Mucosa of stomach (tissue), 1 donor: ENCODE measurements around the gene RAI1.
"Not testable (repeated sequence)": the region's sequence is repeated elsewhere in the genome, so short reads cannot be mapped to it uniquely, and the experiment has no call there.

Source experiments
- H3K27me3 ChIP-seq: one replicate; pipeline ENCODE4 v1.7.0; 2013; ENCODE audit warnings: mild to moderate bottlenecking, low read length; ENCODE audit not compliant: control insufficient read depth, insufficient read depth
- H3K36me3 ChIP-seq: one replicate; pipeline ENCODE4 v1.7.0; 2013; ENCODE audit warnings: low read length; ENCODE audit not compliant: control insufficient read depth, insufficient read depth
- H3K4me1 ChIP-seq: one replicate; pipeline ENCODE4 v1.7.0; 2013; ENCODE audit warnings: mild to moderate bottlenecking, low read length; ENCODE audit not compliant: control insufficient read depth, insufficient read depth
- H3K4me3 ChIP-seq: one replicate; pipeline ENCODE4 v1.7.0; 2013; ENCODE audit warnings: low read length
- H3K9ac ChIP-seq: one replicate; pipeline ENCODE4 v1.7.0; 2013; ENCODE audit warnings: mild to moderate bottlenecking, low read length, moderate library complexity
- H3K9me3 ChIP-seq: one replicate; pipeline ENCODE4 v1.7.0; 2013; ENCODE audit warnings: mild to moderate bottlenecking, low read length, moderate library complexity; ENCODE audit not compliant: control insufficient read depth
- donor health status: Pancreatic carcinoma.

Gene RAI1

GRCh38 chr17:17677299-17678040 lies 3.8 kb upstream of the RAI1 start:
- H3K27me3 ChIP-seq, result peaks cover 7% of the 10 kb centered on the region
- H3K4me3 ChIP-seq, result no peak overlapping the region
- H3K4me1 ChIP-seq, result no peaks in the 10 kb centered on the region
- H3K9me3 ChIP-seq, result no peaks in the 10 kb centered on the region
- H3K9ac ChIP-seq, result no peak overlapping the region
- H3K36me3 ChIP-seq, result no peaks in the 10 kb centered on the region

DNA sequence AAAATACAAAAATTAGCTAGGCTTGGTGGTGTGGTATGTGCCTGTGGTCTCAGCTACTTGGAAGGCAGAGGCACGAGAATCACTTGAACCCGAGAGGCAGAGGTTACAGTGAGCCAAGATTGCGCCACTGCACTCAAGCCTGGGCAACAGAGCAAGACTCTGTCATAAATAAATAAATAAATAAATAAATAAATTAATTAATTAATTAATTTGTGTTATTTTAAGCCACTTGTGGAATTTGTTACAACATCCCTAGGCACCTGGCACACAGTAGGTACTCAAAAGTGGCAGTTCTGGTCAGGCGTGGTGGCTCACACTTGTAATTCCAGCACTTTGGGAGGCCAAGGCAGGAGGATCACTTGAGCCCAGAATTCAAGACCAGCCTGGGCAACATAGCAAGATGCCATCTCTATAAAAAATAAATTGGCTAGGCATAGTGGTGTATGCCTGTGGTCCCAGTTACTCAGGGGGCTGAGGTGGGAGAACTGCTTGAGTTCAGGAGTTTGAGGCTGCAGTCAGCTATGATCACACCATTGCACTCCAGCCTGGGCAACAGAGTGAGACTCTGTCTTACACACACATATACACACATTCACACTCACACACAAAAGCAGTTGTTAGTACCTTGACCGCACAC lies 3.1 kb upstream of the RAI1 start:
- not testable (repeated sequence) for H3K4me3 ChIP-seq, H3K36me3 ChIP-seq, H3K27me3 ChIP-seq, H3K4me1 ChIP-seq, H3K9me3 ChIP-seq, H3K9ac ChIP-seq

- H3K4me3 ChIP-seq, result no peak overlapping the region
- H3K27me3 ChIP-seq, result no peaks in the 10 kb centered on the region
- H3K4me1 ChIP-seq, result peaks cover 12% of the 10 kb centered on the region
- H3K9me3 ChIP-seq, result no peaks in the 10 kb centered on the region
- no peaks in the 10 kb centered on the region for H3K36me3 ChIP-seq
- H3K9ac ChIP-seq, result no peak overlapping the region
These were observed 2.0 kb upstream of the RAI1 start for GRCh38 chr17:17679243-17679642.

DNA sequence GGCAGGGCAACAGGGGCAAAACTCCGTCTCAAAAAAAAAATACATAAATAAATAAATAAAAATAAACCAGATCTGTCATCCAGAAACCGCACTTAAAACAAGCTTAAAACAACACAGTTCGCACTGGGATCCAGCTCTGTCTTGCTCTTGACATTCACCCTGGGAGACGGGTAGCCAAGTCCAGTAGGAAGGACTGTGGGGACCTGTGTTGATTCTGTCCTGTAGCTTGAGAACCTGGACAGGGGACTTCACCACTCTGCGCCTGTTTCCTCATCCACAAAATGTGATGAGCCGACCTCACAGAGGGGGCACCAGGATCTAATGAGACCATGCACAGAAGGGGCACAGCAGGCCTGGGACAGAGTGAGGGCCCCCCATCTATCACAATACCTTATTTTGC lies 1.5 kb upstream of the RAI1 start:
- no peak overlapping the region for H3K4me3 ChIP-seq
- H3K27me3 ChIP-seq, result no peaks in the 10 kb centered on the region
- H3K9ac ChIP-seq, result no peak overlapping the region
- peaks cover 13% of the 10 kb centered on the region for H3K4me1 ChIP-seq
- H3K9me3 ChIP-seq, result no peaks in the 10 kb centered on the region
- no peaks in the 10 kb centered on the region for H3K36me3 ChIP-seq

- no peaks in the 10 kb centered on the region for H3K36me3 ChIP-seq
- peaks cover 22% of the 10 kb centered on the region for H3K4me1 ChIP-seq
- no peaks in the 10 kb centered on the region for H3K27me3 ChIP-seq
- H3K4me3 ChIP-seq, result no peak overlapping the region
- peak overlapping the region; percentile 38 for H3K9ac ChIP-seq
- H3K9me3 ChIP-seq, result no peaks in the 10 kb centered on the region
These were observed 626 bp upstream of the RAI1 start for GRCh38 chr17:17680477-17681186.

DNA sequence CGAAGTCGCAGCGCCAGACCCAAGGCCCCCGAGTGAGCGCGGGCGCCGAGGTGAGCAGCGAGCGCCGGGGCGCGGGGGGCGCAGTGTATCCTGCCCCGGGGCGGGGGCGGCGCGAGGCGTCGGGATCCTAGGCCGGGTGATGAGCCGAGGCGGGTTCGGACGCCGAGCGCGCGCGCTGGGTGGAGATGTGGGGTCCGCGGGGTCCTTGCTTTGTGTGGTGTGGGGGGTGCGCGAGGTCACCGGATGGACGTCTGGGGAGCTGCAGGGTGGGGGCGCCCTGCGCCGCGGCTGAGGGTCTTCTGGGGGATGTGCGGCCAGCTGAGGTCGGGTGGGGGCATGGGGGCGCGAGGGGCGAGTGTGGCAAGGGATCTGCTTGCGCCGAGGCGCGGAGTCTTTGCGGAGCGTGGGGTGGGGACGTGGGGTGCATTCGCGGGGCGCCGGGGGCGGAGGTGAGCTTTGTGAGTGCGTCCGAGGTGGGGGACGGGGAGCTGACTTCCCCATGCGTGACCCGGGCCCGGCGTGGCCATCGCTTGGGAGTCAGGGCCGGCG lies 560 bp downstream of the RAI1 start:
- Histone ChIP-seq H3K9ac (peak overlapping the region; percentile 88), H3K9me3 (no peaks in the 10 kb centered on the region), H3K4me1 (peaks cover 33% of the 10 kb centered on the region), H3K27me3 (no peaks in the 10 kb centered on the region), H3K4me3 (peak overlapping the region; percentile 15), H3K36me3 (no peaks in the 10 kb centered on the region)

DNA sequence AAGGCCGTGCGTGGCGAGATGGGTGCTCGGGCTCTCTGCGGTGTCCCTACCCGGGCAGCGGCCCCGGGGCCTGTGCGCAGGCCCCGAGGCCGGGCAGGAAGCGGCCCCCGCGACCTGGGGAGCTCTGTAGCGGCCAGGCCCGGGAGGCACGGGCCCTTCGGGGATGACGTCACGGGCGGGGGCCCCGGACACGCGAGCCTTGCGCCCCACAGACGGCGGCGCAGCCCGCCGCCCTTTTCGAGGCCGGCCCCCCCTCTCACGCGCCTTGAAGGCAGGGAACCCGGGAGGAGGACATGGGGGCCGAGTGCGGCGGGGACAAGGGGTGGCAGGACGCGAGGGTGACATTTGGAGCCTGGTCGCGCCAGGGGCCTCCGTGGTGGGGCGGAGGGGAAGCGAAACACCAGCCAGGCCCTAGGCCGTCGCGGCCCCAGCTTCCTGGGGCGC lies 1.1 kb downstream of the RAI1 start:
- H3K4me1 ChIP-seq, result peaks cover 38% of the 10 kb centered on the region
- H3K36me3 ChIP-seq, result no peaks in the 10 kb centered on the region
- peak overlapping the region; percentile 88 for H3K9ac ChIP-seq
- H3K4me3 ChIP-seq, result peak overlapping the region; percentile 15
- no peaks in the 10 kb centered on the region for H3K9me3 ChIP-seq
- no peaks in the 10 kb centered on the region for H3K27me3 ChIP-seq

- peak overlapping the region; percentile 88 for H3K9ac ChIP-seq
- H3K27me3 ChIP-seq, result no peaks in the 10 kb centered on the region
- no peaks in the 10 kb centered on the region for H3K9me3 ChIP-seq
- H3K36me3 ChIP-seq, result no peaks in the 10 kb centered on the region
- H3K4me3 ChIP-seq, result peak overlapping the region; percentile 15
- H3K4me1 ChIP-seq, result peaks cover 39% of the 10 kb centered on the region
These were observed 1.8 kb downstream of the RAI1 start for GRCh38 chr17:17682737-17683680.

- no peaks in the 10 kb centered on the region for H3K27me3 ChIP-seq
- H3K36me3 ChIP-seq, result no peaks in the 10 kb centered on the region
- no peak overlapping the region for H3K9ac ChIP-seq
- H3K9me3 ChIP-seq, result no peaks in the 10 kb centered on the region
- no peak overlapping the region for H3K4me3 ChIP-seq
- H3K4me1 ChIP-seq, result peaks cover 39% of the 10 kb centered on the region
These were observed 2.6 kb downstream of the RAI1 start for GRCh38 chr17:17683710-17684365.

- Histone ChIP-seq H3K9me3 (no peaks in the 10 kb centered on the region), H3K36me3 (no peaks in the 10 kb centered on the region), H3K9ac (peak overlapping the region; percentile 36), H3K4me1 (peaks cover 49% of the 10 kb centered on the region), H3K4me3 (no peak overlapping the region), H3K27me3 (no peaks in the 10 kb centered on the region)
These were observed 3.9 kb downstream of the RAI1 start for GRCh38 chr17:17684906-17685774.
